Erythroblast (primary cell): ENCODE data around the gene ADAMTS18.

Source experiments
- GATA1 ChIP-seq: IDR thresholded peaks from 2 replicates; pipeline ENCODE4 v1.6.1; 2011; ENCODE audit warnings: low read depth, mild to moderate bottlenecking, control low read depth, low read length, moderate library complexity
- POLR2A ChIP-seq: IDR thresholded peaks from 2 replicates; pipeline ENCODE4 v1.6.1; 2011; ENCODE audit warnings: mild to moderate bottlenecking, low read length

- no peak for TF ChIP-seq POLR2A
- no peak for TF ChIP-seq GATA1
Measured at GRCh38 chr16:77467821-77468335, 33.0 kb upstream of the ADAMTS18 start.
